ENCODE measurements around the gene FNDC3B. TPM values are rescaled to one million over a fixed set of nuclear protein-coding genes. Genes with fewer than 3 reads are reported as not detected.

FNDC3B gene
- total RNA-seq, 1 donor from 2014 or later = 68.5 TPM

DNA sequence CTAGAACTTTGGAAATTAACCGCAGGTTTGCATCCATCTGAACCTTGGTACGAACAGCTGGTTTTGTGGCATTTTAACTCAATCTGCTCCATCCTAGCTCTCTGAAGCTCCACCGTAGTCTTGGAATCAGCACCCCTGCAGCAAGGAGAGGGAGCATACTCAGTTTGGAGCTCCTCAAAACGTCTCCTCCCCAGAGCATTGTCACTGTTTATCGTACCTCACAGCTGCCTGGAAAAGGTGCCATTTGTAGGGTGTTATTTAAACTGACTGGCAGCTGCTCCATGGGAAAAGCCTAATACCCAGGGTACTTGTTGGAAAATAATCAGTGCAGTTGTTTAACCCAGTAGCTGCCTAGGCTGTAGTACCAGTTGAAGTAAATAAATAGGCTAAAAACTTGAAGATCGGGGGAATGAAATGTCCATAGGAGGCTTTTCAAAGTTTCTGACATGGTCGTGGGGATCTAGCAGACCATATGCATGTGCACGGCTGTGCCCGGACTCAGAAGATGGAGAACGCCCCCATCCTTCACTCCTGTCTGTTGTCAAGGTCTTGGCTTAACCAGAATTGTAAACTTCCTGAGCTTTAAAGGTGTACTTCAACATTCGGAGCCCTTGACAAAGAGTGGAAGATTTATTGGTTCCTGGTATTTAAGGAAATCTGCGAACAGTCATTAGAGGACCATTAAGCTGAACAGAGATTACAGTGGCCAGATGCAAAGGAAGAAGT, 365.0 kb downstream of the FNDC3B start:
- H3K27me3 ChIP-seq = no peaks in the 10 kb centered on the region
- H3K27ac ChIP-seq = no peak overlapping the region
- TF ChIP-seq, protein P1, sequence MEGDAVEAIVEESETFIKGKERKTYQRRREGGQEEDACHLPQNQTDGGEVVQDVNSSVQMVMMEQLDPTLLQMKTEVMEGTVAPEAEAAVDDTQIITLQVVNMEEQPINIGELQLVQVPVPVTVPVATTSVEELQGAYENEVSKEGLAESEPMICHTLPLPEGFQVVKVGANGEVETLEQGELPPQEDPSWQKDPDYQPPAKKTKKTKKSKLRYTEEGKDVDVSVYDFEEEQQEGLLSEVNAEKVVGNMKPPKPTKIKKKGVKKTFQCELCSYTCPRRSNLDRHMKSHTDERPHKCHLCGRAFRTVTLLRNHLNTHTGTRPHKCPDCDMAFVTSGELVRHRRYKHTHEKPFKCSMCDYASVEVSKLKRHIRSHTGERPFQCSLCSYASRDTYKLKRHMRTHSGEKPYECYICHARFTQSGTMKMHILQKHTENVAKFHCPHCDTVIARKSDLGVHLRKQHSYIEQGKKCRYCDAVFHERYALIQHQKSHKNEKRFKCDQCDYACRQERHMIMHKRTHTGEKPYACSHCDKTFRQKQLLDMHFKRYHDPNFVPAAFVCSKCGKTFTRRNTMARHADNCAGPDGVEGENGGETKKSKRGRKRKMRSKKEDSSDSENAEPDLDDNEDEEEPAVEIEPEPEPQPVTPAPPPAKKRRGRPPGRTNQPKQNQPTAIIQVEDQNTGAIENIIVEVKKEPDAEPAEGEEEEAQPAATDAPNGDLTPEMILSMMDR (IDR thresholded peaks at IDR 0.05) = no peak
- TF ChIP-seq POLR2AphosphoS5 (IDR thresholded peaks at IDR 0.05; ENCODE audit: insufficient read depth in 1 of 2, low read depth in 1 of 2) = no peak
- TF ChIP-seq POLR2A (IDR thresholded peaks at IDR 0.05) = no peak
- intact Hi-C loops (cut with DNase I) = no loop called here
- H3K4me1 ChIP-seq = no peaks in the 10 kb centered on the region
- no peak for DNase-seq (ENCODE audit: extremely low spot score in 2 of 2)
- H3K4me3 ChIP-seq = no peak overlapping the region
- no peaks in the 10 kb centered on the region for H3K9me3 ChIP-seq
- peaks cover 0 to 3% of the 10 kb centered on the region in 2 donors for H3K36me3 ChIP-seq

- Histone ChIP-seq H3K27me3 (no peaks in the 10 kb centered on the region), H3K36me3 (no peaks in the 10 kb centered on the region), H3K27ac (no peak overlapping the region), H3K9me3 (no peaks in the 10 kb centered on the region), H3K4me3 (no peak overlapping the region), H3K4me1 (no peaks in the 10 kb centered on the region)
- intact Hi-C loops (cut with DNase I) = no loop called here
- TF ChIP-seq, protein P1 (IDR thresholded peaks at IDR 0.05) = no peak
- TF ChIP-seq POLR2A (IDR thresholded peaks at IDR 0.05) (no peak), POLR2AphosphoS5 (IDR thresholded peaks at IDR 0.05; ENCODE audit: insufficient read depth in 1 of 2, low read depth in 1 of 2) (no peak)
- DNase-seq (ENCODE audit: extremely low spot score in 2 of 2) = no peak
Observed at GRCh38 chr3:172405914-172406313, 366.5 kb downstream of the FNDC3B start.

GRCh38 chr3:172407872-172408271, 368.5 kb downstream of the FNDC3B start:
- intact Hi-C loops (cut with DNase I) = no loop called here
- H3K27ac ChIP-seq = no peak overlapping the region
- H3K27me3 ChIP-seq = no peaks in the 10 kb centered on the region
- no peak for DNase-seq (ENCODE audit: extremely low spot score in 2 of 2)
- no peaks in the 10 kb centered on the region for H3K9me3 ChIP-seq
- TF ChIP-seq, protein P1 (IDR thresholded peaks at IDR 0.05) = no peak
- TF ChIP-seq POLR2AphosphoS5 (IDR thresholded peaks at IDR 0.05; ENCODE audit: insufficient read depth in 1 of 2, low read depth in 1 of 2) (no peak), POLR2A (IDR thresholded peaks at IDR 0.05) (no peak)
- H3K4me1 ChIP-seq = no peaks in the 10 kb centered on the region
- H3K36me3 ChIP-seq = no peaks in the 10 kb centered on the region
- H3K4me3 ChIP-seq = no peak overlapping the region

GRCh38 chr3:172410702-172411477, 371.5 kb downstream of the FNDC3B start:
- DNase-seq (ENCODE audit: extremely low spot score in 2 of 2) = no peak
- Histone ChIP-seq H3K4me1 (no peaks in the 10 kb centered on the region), H3K4me3 (no peak overlapping the region), H3K27me3 (no peaks in the 10 kb centered on the region), H3K27ac (no peak overlapping the region), H3K9me3 (no peaks in the 10 kb centered on the region), H3K36me3 (no peaks in the 10 kb centered on the region)
- TF ChIP-seq, protein P1 (IDR thresholded peaks at IDR 0.05) = no peak
- no peak for TF ChIP-seq POLR2A (IDR thresholded peaks at IDR 0.05)
- no peak for TF ChIP-seq POLR2AphosphoS5 (IDR thresholded peaks at IDR 0.05; ENCODE audit: insufficient read depth in 1 of 2, low read depth in 1 of 2)
- intact Hi-C loops (cut with DNase I) = no loop called here

Measured in vagina (tissue), 2 donors.